ENCODE measurements around the gene RARG.
A peak's percentile ranks its signal among the peaks of the same experiment; 100 is the strongest.

Gene RARG

DNA sequence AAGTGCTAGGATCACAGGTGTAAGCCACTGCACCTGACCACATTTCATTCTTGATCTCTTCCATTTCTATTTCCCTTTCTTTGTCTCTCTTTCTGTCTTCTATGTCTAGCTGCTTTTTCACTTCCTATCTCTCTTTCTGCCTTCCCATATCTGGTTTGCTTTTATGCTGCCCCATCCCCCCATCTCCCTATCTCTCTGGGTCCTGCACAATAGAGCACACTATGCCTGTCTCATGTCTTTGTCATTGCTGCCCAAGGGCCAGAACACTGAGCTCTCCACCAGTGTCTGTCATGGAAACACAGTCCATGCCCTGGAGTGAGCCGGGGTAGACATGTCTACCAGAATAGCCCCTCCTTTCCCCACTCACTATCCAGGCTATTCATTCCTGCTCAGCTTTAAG is 12.3 kb upstream of the RARG start:
- no peak for DNase-seq

DNA sequence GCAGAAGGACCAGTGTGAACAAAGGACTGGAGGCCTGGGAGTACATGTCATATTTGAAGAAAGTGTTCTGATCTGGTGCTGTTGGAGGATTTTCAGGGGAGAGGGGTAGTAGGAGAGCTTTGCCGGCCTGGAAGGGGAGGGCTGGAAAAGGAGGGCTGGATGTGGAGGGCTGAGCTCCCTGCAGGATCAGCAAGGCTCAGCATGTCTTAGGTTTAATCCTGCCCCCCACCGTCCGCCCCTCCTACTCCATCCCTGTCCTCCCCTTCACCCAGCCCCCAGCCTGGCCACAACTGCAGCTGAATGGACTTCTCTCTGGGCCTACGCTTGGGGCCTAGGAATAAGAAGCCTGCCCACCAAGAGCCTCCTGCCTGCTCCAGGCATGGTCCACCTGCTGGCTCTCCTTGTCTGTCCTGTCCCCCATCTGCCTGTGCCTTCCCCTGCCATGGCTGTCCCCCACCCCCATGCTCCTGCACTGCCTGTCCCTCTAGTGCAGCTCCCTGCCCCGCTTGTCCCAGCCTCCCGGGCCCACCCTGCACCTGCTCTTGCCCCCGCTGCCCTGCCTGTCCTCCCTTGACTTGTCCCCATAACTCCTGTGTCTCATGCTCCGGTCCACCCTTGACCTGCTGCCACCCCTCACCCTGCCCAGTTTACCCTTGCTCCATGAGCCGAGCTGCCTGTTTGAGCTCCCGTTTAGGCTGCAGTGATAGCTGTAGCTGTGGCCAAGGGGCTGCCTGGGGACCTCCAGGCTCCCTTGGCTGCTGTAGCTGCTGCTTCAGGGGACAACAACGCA is 9.8 kb upstream of the RARG start:
- DNase-seq: no peak

DNA sequence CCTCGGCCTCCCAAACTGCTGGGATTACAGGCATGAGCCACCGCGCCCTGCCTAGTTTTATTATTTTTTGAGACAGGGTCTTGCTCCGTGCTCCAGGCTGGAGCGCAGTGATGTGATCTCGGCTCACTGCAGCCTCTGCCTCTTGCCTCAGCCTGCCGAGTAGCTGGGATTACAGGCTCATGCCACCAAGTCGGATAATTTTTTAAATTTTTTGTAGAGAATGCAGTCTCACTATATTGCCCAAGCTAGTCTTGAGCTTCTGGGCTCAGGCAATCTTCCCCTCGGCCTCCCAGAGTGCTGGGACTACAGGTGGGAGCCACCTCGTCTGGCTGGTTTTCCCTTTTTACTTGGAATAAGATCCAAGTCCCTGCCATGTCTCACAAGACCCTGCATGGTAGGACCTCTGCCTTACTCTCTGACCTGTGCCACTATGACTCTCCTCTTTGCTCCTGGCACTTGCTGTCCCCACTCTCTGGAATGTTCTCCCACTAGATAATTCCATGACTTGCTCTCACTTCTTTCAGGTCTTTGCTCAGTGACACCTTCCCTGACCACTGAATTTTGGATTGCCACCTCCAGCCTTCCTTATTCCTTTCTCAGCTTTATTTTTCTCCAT is 7.7 kb upstream of the RARG start:
- no peak for DNase-seq

DNA sequence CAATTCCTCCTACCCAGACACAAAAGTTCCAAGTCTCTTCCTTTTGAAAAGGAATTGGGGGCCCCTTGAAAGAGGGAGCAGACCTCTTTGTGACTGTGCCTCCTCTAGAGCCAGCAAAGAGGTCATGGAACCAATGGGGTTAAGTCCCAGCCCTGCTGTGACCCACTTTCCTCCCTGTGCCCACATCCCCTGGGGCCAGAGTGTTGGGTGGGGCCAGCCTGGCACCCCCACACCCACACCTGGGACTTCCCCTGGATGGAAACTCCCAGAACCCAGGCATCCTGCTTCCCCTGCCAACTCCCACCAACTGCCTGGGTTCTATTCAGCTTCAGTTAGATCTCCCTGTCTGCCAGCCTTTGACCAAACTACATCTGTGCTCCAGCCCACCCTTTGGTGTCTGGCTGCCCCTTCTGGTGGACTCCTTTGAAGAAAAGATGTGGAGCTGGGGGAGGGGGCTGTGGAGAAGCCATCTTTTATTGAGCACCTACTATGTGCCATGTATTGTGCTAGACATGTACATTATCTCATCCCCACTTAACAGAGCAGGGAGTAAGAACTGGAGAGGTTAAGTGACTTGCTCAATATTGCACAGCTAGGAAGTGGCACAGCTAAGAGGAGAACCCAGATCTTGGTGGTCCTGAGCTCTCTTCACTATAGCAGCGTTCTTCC is 4.6 kb upstream of the RARG start:
- no peak for DNase-seq

DNA sequence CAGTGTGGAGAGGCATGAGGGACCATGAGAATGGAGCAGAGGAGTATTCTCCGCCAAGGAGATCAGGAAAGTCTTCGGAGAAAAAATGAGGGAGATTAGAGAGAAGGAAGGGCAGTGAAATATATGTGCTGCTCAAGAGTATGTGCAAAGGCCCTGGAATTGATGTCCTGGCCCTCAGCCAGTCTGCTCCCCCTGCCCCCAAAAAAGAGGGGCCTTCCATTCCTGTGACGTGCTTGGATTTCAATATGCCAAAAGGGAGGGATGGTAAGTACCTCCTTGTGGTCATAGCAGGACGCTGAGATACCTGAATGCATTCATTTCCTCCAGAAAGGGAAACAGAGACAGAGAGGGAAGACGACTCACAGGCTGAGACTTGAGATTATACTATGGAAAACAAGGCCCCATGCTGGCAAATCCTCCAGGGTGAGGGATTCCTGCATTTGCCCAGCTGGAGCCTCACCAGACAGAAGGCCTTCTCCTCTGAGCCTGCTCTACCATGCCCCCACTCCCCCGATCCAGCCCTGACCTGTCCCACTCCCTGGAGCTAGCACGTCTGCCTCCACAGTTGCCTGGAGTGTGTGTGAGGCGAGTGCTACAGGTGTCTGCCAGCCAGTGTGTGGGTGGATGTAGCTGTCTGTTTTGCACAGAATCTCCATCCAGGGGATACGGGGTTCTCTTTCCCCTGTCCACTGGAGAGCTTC is 3.9 kb upstream of the RARG start:
- no peak for DNase-seq

DNA sequence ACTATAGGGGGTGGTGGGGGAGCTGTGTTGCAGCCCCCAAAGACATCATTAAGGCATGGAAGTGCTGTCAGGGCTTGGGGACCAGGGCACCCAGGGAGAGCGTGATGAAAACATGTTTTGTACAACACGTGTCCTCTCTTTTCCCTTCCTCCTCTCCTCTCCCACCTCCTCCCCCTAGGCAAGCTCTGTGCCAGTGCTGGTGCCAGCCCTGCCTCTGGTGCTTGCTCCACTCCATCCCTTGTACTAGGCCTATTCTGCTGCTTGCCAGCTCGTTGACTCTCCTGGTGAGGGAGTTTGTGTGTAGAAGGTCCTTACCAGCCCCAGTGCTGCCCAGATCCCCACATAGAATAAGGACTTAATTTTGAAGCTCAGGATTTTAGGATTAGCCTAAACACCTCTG is 3.2 kb upstream of the RARG start:
- DNase-seq: no peak

DNA sequence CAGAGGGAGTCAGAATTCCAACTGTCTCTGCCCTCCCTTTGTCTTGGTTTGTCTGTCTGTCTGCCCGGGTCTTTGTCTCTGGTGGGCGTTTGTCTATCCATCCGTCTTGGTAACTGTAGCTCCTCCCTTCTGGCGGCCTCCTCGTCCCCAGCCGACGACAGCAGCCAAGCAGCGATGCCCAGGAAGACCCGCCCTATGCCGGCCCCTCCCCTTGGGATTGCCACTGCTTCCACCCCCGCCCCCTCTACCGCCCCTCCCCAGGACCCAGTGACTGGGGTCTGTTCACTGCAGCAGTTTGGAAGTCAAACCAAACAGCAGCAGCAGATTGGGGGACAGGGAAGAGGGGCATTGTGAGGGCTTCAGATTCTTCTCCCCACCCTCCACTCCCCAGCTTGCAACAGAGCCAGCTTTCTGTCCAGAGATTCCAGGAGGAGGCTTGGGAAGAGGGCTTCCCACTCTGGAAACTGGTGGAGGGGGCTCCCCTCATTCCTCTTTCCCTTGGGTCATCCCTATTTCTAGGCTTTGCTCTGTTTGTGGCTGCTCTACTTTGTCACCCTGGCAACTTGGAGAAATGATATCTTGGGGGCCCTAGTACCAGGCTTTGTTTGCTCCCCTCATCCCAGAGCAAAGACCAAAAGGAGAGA is 2.4 kb upstream of the RARG start:
- no peak for DNase-seq

DNA sequence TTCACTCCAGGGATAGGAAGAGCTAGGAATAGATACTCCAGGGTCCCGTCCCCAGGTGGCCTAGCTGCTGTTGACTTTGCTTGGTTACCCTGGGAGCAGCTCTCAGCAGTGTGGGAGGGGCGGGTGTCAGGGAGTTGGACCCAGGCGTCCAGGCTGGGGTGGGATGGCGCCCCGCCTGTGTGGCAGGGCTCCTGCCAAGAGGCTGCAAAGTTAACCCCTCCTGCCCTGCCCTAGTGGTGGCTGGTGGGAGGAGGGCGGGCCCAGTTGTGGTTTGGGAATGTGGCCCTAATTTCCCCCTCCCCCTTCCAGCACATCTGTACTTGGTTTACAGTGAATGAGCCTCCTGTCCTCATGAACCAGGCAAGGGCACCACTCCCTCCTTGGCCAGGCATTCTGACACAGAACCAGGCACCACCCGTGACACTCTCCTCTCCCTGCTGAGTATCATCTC is 1.7 kb upstream of the RARG start:
- DNase-seq: no peak

DNA sequence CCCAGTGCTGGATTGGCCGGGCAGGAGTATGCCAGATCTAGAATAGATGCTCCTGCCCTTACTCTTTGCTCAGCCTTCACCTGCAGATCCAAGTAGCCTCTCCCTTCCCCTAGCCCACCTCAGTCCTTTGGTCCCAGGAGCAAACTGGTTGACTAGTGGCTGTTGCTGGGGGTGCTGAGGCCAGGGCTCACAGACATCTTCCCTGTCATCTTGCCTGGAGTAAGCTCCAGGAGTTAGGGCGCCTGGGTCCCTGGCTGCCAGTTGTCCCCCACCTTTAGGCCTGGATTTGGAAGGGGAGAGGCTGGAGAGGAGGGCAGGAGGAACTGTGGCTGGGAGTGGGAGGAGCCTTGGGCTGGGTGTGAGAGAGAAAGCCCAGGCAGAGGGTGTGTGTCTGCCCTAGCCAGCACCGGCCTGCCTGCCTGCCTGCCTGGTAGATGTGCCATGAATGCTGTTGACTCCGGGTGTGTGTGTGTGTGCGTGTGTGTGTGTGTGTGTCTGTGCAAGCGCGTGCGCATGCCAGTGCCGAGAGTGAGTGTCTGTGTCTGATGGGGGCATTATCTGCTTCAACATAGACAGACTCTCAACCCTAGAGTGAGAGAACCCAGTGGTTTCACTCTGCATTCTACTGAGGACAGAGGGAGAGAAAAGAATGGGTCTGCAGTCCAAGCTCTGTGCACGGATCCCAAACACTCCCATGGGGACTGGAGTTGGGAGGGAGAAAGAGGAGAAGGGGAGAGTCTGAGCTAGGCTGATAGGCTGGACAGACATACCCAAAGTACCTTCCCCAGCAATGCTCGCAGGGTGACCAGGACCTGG is 845 bp upstream of the RARG start:
- DNase-seq: no peak

DNA sequence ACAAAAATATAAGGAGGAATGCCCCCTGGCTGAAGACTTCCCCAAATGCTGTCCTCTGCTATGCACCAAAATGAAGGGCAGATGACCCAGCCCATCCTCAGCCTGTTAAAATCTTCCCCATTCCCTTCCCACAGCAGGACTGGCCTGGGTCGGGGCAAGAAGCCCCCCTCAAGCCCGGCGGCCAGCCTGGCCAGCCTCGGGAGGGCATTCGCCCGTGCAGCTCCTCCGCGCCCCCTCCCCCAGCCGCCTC is 413 bp downstream of the RARG start:
- no peak for DNase-seq

DNA sequence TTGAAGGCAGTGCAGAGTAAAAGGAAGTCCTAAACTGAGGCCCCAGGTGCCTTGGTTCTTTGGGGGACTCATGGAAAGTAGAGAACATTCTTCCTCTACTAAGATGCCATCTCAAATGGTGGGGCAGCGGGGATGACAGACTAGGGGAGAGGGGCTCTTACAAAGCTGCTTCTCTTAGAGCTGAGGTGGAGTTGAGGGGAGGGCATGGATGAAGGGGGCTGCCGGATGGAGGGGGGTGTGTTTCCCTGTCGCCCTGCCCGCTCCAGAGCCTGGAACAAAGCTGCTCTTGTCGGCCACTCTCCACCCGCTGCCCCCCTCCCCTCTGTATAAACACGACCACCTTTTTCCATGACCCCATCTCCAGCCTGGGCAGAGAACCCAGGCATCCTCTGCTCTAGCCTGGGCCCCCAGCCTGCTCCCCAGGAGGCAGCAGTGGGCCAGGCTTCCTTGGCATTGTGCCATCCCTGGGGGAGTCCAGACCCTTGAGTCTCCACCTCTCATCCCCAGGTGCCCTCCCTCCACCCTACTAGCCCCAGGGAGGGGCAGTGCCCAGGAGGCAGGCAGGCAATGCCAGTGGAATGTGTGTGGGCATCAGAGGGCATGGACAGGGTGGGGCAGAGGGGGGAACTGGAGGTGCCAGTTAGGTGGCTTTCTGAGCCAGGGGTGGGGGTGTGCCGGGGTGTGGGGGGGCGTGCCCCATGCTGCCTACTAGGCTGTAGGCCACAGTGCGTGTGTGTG is 1.7 kb downstream of the RARG start:
- no peak for DNase-seq

DNA sequence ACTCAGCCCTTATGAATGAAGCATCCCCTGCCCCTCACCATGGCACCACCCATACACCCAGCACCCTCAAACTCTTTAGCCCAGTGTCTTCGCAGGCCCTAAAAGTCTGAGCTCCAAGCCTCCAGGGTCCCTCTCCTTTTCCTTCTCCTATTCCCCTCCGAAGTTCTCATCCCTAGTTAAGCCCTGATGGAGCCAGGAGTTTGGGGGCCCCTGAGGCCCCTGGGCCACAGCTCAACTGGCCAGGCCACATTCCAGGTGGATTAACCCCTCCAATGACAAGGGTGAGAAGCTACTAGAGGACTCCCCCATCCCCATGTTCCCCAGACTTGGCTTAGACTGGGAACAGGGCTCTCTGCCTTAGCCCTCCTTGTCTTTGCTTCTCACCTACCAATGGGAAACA is 2.6 kb downstream of the RARG start:
- no peak for DNase-seq

DNA sequence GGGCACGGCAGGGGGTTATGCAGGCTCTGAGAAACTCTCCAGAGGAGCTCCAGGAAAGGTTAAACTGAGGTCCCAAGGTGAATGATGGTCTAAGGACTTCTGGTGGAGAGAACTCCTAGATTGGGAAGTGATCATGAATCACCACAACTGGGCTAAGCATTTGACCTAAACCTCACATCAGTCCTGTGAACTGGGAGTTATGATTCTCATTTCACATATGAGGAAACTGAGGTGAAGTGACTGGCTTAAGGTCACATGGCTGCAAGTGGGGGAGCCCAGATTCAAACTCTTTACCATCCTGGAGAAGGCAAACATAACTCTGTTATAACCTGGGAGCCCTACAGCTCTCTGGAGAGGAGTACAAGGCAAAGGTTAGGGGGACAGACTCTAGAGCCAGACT is 4.2 kb downstream of the RARG start:
- DNase-seq: no peak

DNA sequence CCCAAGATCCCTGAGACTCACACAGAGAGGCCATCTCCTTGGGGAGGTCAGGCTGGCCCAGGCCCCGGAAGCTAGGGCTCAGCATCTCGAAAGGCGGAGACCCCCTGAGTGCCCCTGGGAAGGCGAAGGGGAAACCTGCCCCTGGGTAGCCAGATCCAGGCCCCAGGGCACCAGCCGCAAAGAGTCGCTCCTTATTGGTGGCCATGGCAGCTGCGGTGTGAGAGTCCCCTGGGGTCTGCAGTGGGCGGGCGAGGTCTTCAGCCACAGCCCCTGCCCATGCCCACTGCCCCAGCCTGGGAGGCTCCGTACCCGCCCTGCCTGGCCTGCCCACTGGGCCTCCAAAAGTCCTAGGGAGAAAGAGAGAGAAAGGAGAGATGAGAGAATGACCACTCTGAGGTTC is 4.7 kb downstream of the RARG start:
- DNase-seq: no peak

DNA sequence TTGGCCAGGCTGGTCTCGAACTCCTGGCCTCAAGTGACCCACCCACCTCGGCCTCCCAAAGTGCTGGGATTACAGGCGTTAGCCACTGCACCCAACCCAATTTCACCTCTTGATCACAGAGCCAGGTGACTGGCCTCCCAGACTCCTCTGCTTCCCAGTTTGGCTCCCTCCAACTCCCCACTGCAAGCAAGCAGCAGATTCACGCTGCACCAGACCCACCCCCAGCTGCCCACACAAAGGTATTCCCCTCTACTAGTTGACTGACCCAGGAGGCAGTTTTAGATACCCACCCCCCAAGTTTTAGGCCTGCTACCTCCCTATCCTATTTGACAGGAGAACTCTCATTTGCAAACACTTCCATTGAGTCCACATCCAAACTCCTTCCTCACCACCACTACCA is 5.2 kb downstream of the RARG start:
- no peak for DNase-seq

DNA sequence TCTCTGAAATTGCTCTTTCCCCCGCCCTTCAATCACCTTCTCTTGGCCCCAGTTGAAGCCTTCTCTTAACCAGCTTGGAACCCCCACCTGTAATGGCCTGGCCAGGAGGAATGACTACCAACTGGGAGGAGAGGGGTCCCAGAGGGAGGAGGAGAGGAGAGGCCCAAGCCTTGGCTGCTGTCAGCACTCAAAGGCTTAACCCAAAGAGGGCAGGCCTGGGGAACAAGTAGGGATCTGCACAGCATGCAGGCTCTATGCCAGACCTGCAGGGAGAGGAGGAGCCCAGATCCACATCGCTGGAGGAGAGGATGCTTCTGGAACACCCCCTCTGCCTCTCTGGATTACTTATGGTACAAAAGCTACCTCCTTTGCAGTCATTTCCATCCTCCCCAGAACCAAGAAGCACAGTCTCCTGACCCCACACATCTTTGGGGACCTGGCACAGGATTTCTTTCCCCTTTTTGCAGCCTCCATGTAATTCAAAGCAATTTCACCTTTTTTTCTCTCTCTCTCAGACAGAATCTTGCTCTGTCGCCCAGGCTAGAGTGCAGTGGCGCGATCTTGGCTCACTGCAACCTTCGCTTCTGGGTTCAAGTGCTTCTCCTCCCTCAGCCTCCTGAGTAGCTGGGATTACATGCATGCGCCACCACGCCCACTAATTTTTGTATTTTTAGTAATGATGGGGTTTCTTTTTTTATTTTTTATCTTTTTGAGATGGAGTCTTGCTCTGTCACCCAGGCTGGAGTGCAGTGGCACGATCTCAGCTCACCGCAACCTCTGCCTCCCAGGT is 6.2 kb downstream of the RARG start:
- DNase-seq: no peak

DNA sequence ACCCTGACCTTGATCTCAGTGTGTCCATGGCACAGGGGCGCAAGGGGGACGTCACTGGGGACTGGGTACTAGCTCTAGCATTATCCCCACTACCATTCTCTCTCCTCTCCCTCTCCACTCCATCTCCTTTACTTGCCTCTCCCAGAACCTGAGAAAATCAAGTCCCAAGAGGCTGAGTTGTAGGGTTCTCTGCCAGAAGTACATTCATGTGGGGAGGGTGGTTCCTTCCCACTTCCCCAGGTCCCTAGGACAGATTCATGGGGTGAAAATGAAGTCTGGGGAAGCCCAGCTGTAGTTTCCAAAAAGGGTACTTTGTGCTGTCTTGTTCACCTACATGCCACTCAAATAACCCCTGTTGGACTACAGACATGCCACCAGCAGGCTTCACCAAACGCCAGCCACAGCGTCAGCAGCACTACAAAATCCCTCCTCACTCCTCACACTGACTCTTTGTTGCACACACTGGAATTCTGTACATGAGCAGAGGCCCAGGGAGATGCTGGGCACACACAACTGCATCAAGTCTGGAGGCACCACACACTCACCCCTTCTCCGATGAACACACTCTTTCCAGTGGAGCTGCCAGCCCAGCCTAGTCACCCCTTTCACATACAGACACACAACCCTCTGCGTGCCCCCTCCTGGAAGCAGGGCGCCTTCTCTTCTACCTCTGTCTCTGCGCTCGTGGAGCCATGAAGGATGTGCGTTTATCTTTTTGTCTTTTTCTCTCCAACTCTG is 6.9 kb downstream of the RARG start:
- no peak for DNase-seq

DNA sequence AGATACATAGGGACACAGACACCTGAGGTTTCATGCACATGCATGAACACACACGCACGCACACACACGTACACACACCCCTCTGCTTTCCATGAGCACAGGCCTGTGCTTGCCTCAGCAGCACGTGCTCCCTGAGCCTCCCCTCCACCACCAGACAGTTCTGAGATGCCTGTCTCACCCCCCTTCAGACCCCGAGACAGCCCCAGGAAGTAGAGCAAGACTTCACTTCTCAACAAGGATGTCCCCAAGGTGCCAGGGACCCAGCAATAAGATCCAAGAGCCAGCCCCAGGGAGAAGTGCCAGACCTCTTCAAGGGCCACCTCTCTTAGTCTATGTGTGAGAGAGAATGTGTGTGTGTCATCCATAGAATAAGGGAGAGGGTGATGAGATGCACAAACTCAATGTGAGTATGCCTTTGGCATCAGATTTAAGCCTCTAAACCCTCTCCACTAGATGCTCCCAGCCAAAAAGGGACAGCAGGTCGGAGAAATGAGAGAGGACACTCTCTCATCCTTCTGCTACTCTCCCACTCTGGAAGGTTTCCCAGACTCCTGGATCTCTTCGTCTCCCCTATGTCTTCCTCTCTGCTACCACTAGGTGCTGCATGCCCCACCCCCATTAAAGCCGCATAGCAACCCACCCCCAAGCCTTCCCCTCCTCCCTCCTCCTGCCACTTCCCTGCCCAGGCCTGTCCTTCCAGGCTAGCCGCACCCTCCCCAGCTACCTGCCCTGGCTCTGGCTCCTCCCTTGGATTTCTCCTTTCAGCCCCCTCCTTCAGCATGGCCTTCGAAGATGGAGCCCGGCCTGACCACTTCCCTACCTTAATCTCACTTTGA is 7.7 kb downstream of the RARG start:
- no peak for DNase-seq

DNA sequence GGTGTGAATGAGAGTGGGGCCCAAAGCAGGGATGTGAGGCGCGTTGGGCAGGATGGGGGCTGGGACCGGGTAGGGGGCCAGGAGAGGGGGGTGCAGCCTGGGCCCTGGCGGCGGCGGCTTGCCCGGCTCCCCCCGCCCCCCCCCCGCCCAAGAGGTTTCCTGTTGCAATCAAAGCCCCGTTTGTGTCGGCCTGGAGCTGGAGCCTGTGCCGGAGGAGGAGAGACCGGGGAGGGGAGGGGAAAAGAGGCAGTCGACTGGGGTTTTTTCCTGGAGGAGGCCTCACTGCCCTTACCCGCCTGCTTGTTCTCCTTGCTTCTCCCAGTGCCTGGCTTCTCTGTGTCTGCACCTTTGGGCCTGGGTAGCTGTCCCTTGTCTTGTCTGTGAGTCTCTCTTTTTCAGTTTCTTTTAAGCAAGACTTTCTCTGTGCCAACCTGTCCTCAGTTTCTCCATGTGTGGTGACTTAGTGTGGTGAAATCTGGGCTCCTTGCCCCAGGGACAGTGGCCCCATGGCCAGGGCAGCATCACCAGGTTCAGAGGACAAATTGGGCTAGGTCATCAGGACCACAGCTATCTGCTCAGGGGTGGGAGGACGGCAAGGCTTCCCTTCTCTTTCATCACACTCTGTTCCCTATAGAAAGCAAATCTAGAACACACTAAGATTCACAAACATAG is 8.5 kb downstream of the RARG start:
- peak; percentile 41 for DNase-seq
